Measurements from ENCODE around the gene GALNS. TPM values are rescaled to one million over a fixed set of nuclear protein-coding genes. Genes with fewer than 3 reads are reported as not detected.

GALNS gene
- total RNA-seq, 6 experiments from 2014 or later = 16.6 to 20.7 (median 18.2) TPM

GRCh38 chr16:88764080-88764479, 92.7 kb downstream of the GALNS start:
- H3K36me3 Mint-ChIP-seq (ENCODE audit: low read depth) = peaks cover 11% of the 10 kb centered on the region; the same call in 1 of the 2 replicates
- no peak overlapping the region for H3K27ac Mint-ChIP-seq
- DNase-seq = no peak
- H3K9me3 Mint-ChIP-seq = no peaks in the 10 kb centered on the region
- peaks cover 2% of the 10 kb centered on the region for H3K27me3 Mint-ChIP-seq (ENCODE audit: insufficient read depth)
- TF ChIP-seq CTCF (IDR thresholded peaks at IDR 0.05) = no peak
- H3K4me1 Mint-ChIP-seq (ENCODE audit: low read depth) = peaks cover 45% of the 10 kb centered on the region
- H3K4me3 Mint-ChIP-seq = no peak overlapping the region

Other genes starting within 250 kb of the GALNS start
- gene IL17C, start 218.4 kb downstream of the GALNS start, total RNA-seq (2021; fragmentation: NEBNext Ultra II Directional; extraction: Animal tissue kit (Norgen Biotek cat#: 25700)) = not detected
- gene CYBA, start 205.9 kb downstream of the GALNS start, total RNA-seq (2021; fragmentation: NEBNext Ultra II Directional; extraction: Animal tissue kit (Norgen Biotek cat#: 25700)) = 100 to 1,000 TPM in 2 of 6 experiments, 10 to 100 TPM in 4; 29.0 to 228 (median 36.9) TPM
- 10 to 100 TPM; 21.1 to 28.0 (median 24.0) TPM for gene MVD, start 193.9 kb downstream of the GALNS start, total RNA-seq (2021; fragmentation: NEBNext Ultra II Directional; extraction: Animal tissue kit (Norgen Biotek cat#: 25700))
- not detected for gene SNAI3, start 170.4 kb downstream of the GALNS start, total RNA-seq (2021; fragmentation: NEBNext Ultra II Directional; extraction: Animal tissue kit (Norgen Biotek cat#: 25700))
- 10 to 100 TPM; 10.3 to 18.3 (median 13.2) TPM for gene RNF166, start 150.5 kb downstream of the GALNS start, total RNA-seq (2021; fragmentation: NEBNext Ultra II Directional; extraction: Animal tissue kit (Norgen Biotek cat#: 25700))
- 10 to 100 TPM; 26.2 to 37.0 (median 33.2) TPM for gene CTU2, start 150.4 kb downstream of the GALNS start, total RNA-seq (2021; fragmentation: NEBNext Ultra II Directional; extraction: Animal tissue kit (Norgen Biotek cat#: 25700))
- gene PIEZO1, start 71.7 kb downstream of the GALNS start, total RNA-seq (2021; fragmentation: NEBNext Ultra II Directional; extraction: Animal tissue kit (Norgen Biotek cat#: 25700)) = 100 to 1,000 TPM; 238 to 293 (median 264) TPM
- gene CDT1, start 53.2 kb downstream of the GALNS start, total RNA-seq (2021; fragmentation: NEBNext Ultra II Directional; extraction: Animal tissue kit (Norgen Biotek cat#: 25700)) = 10 to 100 TPM; 13.3 to 28.2 (median 22.2) TPM
- 100 to 1,000 TPM; 123 to 163 (median 130) TPM for gene APRT, start 45.0 kb downstream of the GALNS start, total RNA-seq (2021; fragmentation: NEBNext Ultra II Directional; extraction: Animal tissue kit (Norgen Biotek cat#: 25700))
- gene TRAPPC2L, start 180 bp upstream of the GALNS start, total RNA-seq (2021; fragmentation: NEBNext Ultra II Directional; extraction: Animal tissue kit (Norgen Biotek cat#: 25700)) = 10 to 100 TPM; 58.0 to 75.9 (median 65.6) TPM
- gene PABPN1L, start 9.7 kb upstream of the GALNS start, total RNA-seq (2021; fragmentation: NEBNext Ultra II Directional; extraction: Animal tissue kit (Norgen Biotek cat#: 25700)) = not detected
- not detected for gene CBFA2T3, start 120.3 kb upstream of the GALNS start, total RNA-seq (2021; fragmentation: NEBNext Ultra II Directional; extraction: Animal tissue kit (Norgen Biotek cat#: 25700))
- 10 to 100 TPM; 18.4 to 24.2 (median 21.2) TPM for gene ACSF3, start 236.9 kb upstream of the GALNS start, total RNA-seq (2021; fragmentation: NEBNext Ultra II Directional; extraction: Animal tissue kit (Norgen Biotek cat#: 25700))